ENCODE measurements around the gene SH3PXD2A.
"Not testable (repeated sequence)": the region's sequence is repeated elsewhere in the genome, so short reads cannot be mapped to it uniquely, and the experiment has no call there.

DNA sequence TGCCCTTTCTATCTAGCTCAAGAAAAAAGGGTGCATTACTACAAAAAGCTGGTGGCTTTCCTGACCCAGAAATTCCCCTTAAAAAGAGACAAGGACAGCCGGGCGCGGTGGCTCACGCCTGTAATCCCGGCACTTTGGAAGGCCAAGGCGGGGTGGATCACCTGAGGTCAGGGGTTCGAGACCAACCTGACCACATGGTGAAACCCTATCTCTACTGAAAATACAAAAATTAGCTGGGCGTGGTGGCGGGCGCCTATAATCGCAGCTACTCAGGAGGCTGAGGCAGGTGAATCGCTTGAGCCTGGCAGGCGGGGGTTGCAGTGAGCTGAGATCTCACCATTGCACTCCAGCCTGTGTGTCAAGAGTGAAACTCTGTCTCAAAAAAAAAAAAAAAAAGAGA lies 82.5 kb downstream of the SH3PXD2A start:
- TF ChIP-seq CTCF (IDR thresholded peaks at IDR 0.05; ENCODE audit: insufficient read depth, low read depth, low read length); EZH2 (IDR thresholded peaks at IDR 0.05; ENCODE audit: insufficient read depth, low read length): not testable (repeated sequence)
